GM10266 (cell line): Measurements from ENCODE around the gene ATP1B1.
A peak's percentile ranks its signal among the peaks of the same experiment; 100 is the strongest.

ENCODE experiments used
- DNase-seq: peaks from one replicate; pipeline ENCODE4 v3.0.0; 2012; ENCODE audit errors: extremely low spot score
- CTCF ChIP-seq: IDR thresholded peaks from 2 replicates; pipeline ENCODE4 v1.5.1; 2012; ENCODE audit warnings: mild to moderate bottlenecking, low read depth; ENCODE audit not compliant: control insufficient read depth, insufficient read depth; ENCODE audit errors: missing control alignments

The ATP1B1 gene

GRCh38 chr1:169115891-169116585, 9.5 kb downstream of the ATP1B1 start:
- DNase-seq: peak; percentile 57

GRCh38 chr1:169117014-169117413, 10.5 kb downstream of the ATP1B1 start:
- no peak for DNase-seq
- TF ChIP-seq CTCF: no peak

More at GRCh38 chr1:169115891-169116585, 9.5 kb downstream of the ATP1B1 start:
- no peak for TF ChIP-seq CTCF

- DNase-seq: no peak
- TF ChIP-seq CTCF: no peak
Observed at GRCh38 chr1:169117599-169117998, 11.1 kb downstream of the ATP1B1 start.

DNA sequence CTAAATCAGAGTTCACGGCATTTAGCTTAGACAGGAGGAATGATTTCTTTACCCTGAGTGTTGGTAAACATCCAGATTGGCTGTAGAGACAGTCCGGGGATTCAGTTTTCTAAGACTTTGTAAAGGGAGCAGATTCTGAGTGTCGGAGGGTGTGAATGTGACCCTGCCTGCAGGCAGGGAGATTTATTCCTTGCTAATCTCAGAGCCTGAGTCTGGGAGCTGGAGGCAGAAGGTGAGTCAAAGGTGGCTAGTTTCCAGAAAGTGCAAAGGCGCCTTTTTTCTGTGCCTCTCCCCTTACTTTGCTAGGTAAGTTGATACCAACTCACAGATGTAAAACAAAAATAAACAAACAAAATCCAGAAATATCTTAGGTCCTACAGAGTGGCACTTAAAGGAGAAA, 11.7 kb downstream of the ATP1B1 start:
- no peak for DNase-seq
- TF ChIP-seq CTCF: no peak

GRCh38 chr1:169119405-169119804, 12.9 kb downstream of the ATP1B1 start:
- no peak for TF ChIP-seq CTCF
- no peak for DNase-seq

- no peak for DNase-seq
- no peak for TF ChIP-seq CTCF
Observed at GRCh38 chr1:169120066-169120465, 13.6 kb downstream of the ATP1B1 start.

DNA sequence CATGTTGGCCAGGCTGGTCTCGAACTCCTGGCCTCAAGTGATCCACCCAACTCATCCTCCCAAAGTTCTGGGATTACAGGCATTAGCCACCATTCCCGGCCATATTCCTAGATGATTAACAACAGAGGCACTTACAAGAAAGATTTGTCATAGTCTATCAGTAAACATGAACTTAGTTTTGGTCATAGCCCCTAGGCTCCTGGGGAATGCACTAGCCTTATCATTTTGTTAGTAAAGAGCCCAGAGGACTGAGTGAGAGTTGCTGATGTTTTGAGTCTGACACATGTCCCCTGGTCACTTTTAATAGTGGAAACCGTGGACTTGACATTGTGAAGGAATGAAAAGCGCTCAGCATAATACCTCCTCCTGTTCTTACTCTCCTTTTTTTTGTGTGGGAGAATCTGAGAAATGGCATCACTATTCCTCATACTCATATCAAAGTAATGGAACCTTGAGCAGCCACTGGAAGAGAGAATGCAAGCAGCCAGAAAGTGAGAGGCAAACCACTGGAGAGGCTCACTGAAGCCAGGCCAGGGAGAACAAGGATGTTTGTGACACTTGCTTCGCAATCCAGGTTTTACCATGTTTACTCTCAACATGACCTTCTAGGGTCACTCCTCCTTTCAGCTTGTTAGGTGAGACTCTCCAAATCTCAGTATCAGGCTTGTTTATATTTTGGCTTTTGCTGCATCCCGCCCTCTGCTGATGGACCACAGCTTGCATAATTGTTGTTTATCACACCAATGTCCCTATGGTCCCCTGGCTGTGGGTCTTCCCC, 14.8 kb downstream of the ATP1B1 start:
- no peak for DNase-seq
- TF ChIP-seq CTCF: no peak
